Measurements from ENCODE around the gene DPM2. TPM values are rescaled to one million over a fixed set of nuclear protein-coding genes. Genes with fewer than 3 reads are reported as not detected.

Gene DPM2
- total RNA-seq, 2 donors from 2014 or later: 23.3 to 39.9 TPM

DNA sequence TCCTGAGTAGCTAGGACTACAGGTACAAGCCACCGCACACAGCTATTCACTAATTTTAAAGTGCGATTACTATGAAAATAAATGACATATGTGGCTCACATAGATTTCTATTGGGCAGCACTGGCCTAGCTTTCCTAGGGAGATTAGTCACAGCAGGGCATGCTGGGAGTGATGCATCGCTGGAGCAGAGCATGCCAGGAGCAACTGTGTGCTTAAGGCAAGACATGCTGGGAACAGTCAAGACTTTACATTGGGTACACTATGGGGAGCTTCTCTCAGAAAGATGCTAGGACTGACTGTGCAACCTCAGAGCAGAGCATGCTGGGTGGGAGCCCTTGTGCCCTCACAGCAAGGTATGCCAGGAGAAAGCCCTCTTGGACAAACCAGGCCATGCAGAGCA is 47.6 kb downstream of the DPM2 start:
- Histone ChIP-seq H3K27me3 (no peaks in the 10 kb centered on the region), H3K27ac (no peak overlapping the region), H3K4me3 (no peak overlapping the region), H3K9me3 (peaks cover 0 to 15% (median 0%) of the 10 kb centered on the region in 3 donors), H3K36me3 (replicated peaks in 1 of 2; ENCODE audit: insufficient read depth in 1 of 2, low read depth in 2 of 2) (peaks cover 21 to 38% of the 10 kb centered on the region in 2 donors), H3K4me1 (peaks cover 14% of the 10 kb centered on the region)
- intact Hi-C loops (cut with DNase I): no loop called here
- DNase-seq: no peak
- no peak for TF ChIP-seq POLR2A (IDR thresholded peaks at IDR 0.05)
- no peak for TF ChIP-seq CTCF (IDR thresholded peaks at IDR 0.05)
- WGBS, 2 donors: 93 to 95% methylated on average over 3 of the region's 3 CpGs
- ATAC-seq: no peak

DNA sequence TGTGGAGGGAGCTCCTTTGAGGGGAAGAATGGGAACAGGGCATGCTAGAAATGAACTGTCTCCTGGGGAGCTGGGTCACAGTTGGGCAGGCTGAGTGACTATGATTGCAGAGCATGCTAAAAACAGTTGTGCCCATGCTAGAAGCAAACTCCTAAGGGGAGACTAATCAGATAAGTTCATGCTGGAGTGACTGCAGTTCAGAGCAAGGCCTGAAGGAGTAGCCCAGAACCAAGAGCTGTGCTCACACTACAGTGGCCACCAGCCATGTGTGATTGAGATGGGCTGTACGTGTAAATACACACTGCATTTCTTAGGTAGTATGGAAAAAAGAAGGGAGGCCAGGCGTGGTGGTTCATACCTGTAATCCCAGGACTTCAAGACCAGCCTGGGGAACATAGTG is 49.9 kb downstream of the DPM2 start:
- Histone ChIP-seq H3K9me3 (peaks cover 0 to 2% (median 0%) of the 10 kb centered on the region in 3 donors), H3K27ac (no peak overlapping the region), H3K36me3 (replicated peaks in 1 of 2; ENCODE audit: insufficient read depth in 1 of 2, low read depth in 2 of 2) (peaks cover 6 to 18% of the 10 kb centered on the region in 2 donors), H3K4me3 (no peak overlapping the region), H3K4me1 (peaks cover 29% of the 10 kb centered on the region), H3K27me3 (no peaks in the 10 kb centered on the region)
- DNase-seq (no peak), ATAC-seq (no peak)
- WGBS, 2 donors: 80 to 81% methylated on average over 2 of the region's 2 CpGs
- intact Hi-C loops (cut with DNase I): no loop called here
- TF ChIP-seq POLR2A (IDR thresholded peaks at IDR 0.05): no peak
- no peak for TF ChIP-seq CTCF (IDR thresholded peaks at IDR 0.05)

- Histone ChIP-seq H3K9me3 (no peaks in the 10 kb centered on the region), H3K4me3 (no peak overlapping the region), H3K36me3 (replicated peaks in 1 of 2; ENCODE audit: insufficient read depth in 1 of 2, low read depth in 2 of 2) (peaks cover 5 to 17% of the 10 kb centered on the region in 2 donors), H3K4me1 (peaks cover 29% of the 10 kb centered on the region), H3K27me3 (no peaks in the 10 kb centered on the region), H3K27ac (peak overlapping the region in 1 of 4 donors; percentile 65)
- intact Hi-C loops (cut with DNase I): no loop called here
- no peak for DNase-seq
- 96% methylated on average over 16 to 18 of the region's 18 CpGs for WGBS, 2 donors
- ATAC-seq: no peak
- no peak for TF ChIP-seq CTCF (IDR thresholded peaks at IDR 0.05)
- TF ChIP-seq POLR2A (IDR thresholded peaks at IDR 0.05): no peak
Observed at GRCh38 chr9:127886401-127886972, 51.2 kb downstream of the DPM2 start.

- no peak for TF ChIP-seq CTCF (IDR thresholded peaks at IDR 0.05)
- TF ChIP-seq POLR2A (IDR thresholded peaks at IDR 0.05): no peak
- no peak for ATAC-seq
- no peaks in the 10 kb centered on the region for H3K27me3 ChIP-seq
- 82 to 92% methylated on average over 11 to 13 of the region's 13 CpGs for WGBS, 2 donors
- peaks cover 5 to 14% of the 10 kb centered on the region in 2 donors for H3K36me3 ChIP-seq (replicated peaks in 1 of 2; ENCODE audit: insufficient read depth in 1 of 2, low read depth in 2 of 2)
- H3K9me3 ChIP-seq: no peaks in the 10 kb centered on the region
- intact Hi-C loops (cut with DNase I): no loop called here
- no peak for DNase-seq
- no peak overlapping the region for H3K4me3 ChIP-seq
- H3K27ac ChIP-seq: peak overlapping the region in 3 of 4 donors; percentile 65 to 82 (median 81)
- H3K4me1 ChIP-seq: peaks cover 29% of the 10 kb centered on the region
Observed at GRCh38 chr9:127885508-127886281, 52.0 kb downstream of the DPM2 start.

Other genes with a start within 250 kb of the DPM2 start
- 1 to 10 TPM; 2.3 TPM for gene CFAP157, start 230.9 kb downstream of the DPM2 start, total RNA-seq
- 10 to 100 TPM; 23.6 to 64.9 TPM for gene PTRH1, start 222.2 kb downstream of the DPM2 start, total RNA-seq
- gene TTC16, start 221.8 kb downstream of the DPM2 start, total RNA-seq: under 1 TPM; under 0.01 to 0.52 TPM
- gene TOR2A, start 202.6 kb downstream of the DPM2 start, total RNA-seq: 10 to 100 TPM in 1 of 2 donors, 1 to 10 TPM in 1; 8.3 to 14.2 TPM
- 1 to 10 TPM; 3.3 to 4.2 TPM for gene SH2D3C, start 159.2 kb downstream of the DPM2 start, total RNA-seq
- 10 to 100 TPM; 51.4 to 58.7 TPM for gene CDK9, start 151.8 kb downstream of the DPM2 start, total RNA-seq
- 10 to 100 TPM; 58.4 to 80.4 TPM for gene FPGS, start 135.0 kb downstream of the DPM2 start, total RNA-seq
- 10 to 100 TPM; 20.2 to 26.7 TPM for gene ENG, start 83.2 kb downstream of the DPM2 start, total RNA-seq
- 10 to 100 TPM in 1 of 2 donors, 1 to 10 TPM in 1; 8.8 to 23.7 TPM for gene AK1, start 60.2 kb downstream of the DPM2 start, total RNA-seq
- 10 to 100 TPM; 46.1 to 66.7 TPM for gene ST6GALNAC6, start 38.3 kb downstream of the DPM2 start, total RNA-seq
- 10 to 100 TPM; 36.6 to 63.8 TPM for gene ST6GALNAC4, start 20.8 kb downstream of the DPM2 start, total RNA-seq
- 1 to 10 TPM; 1.3 to 2.6 TPM for gene PIP5KL1, start 7.1 kb downstream of the DPM2 start, total RNA-seq
- gene EEIG1, start 43.1 kb upstream of the DPM2 start, total RNA-seq: 10 to 100 TPM; 41.9 to 42.0 TPM
- gene NAIF1, start 129.5 kb upstream of the DPM2 start, total RNA-seq: 1 to 10 TPM; 1.3 to 4.9 TPM
- gene SLC25A25, start 130.4 kb upstream of the DPM2 start, total RNA-seq: 10 to 100 TPM; 31.4 to 36.6 TPM
- gene PTGES2, start 189.9 kb upstream of the DPM2 start, total RNA-seq: 100 to 1,000 TPM in 1 of 2 donors, 10 to 100 TPM in 1; 55.8 to 145 TPM
- gene LCN2, start 211.6 kb upstream of the DPM2 start, total RNA-seq: 10 to 100 TPM in 1 of 2 donors, 1 to 10 TPM in 1; 4.9 to 24.6 TPM
- 100 to 1,000 TPM; 113 to 129 TPM for gene BBLN, start 222.4 kb upstream of the DPM2 start, total RNA-seq

Data from body of pancreas (tissue), 4 donors.